Measurements from ENCODE around the gene SCYGR1. TPM values are rescaled to one million over a fixed set of nuclear protein-coding genes. Genes with fewer than 3 reads are reported as not detected.

Gene SCYGR1
- total RNA-seq, 1 experiment from 2014 or later = not detected

GRCh38 chr2:227370791-227371312, 16.9 kb downstream of the SCYGR1 start:
- DNase-seq = no peak
- Histone ChIP-seq H3K27ac (no peak overlapping the region), H3K27me3 (ENCODE audit: insufficient read depth, low read depth) (no peaks in the 10 kb centered on the region), H3K9me3 (ENCODE audit: insufficient read depth, low read depth) (no peaks in the 10 kb centered on the region), H3K79me2 (ENCODE audit: low read depth) (no peaks in the 10 kb centered on the region), H3K9me2 (ENCODE audit: insufficient read depth) (no peaks in the 10 kb centered on the region), H2AFZ (no peak overlapping the region), H3F3A (ENCODE audit: insufficient read depth, low read depth) (peaks cover 12% of the 10 kb centered on the region), H3K4me3 (no peak overlapping the region), H4K20me1 (ENCODE audit: insufficient read depth) (no peaks in the 10 kb centered on the region), H3K36me3 (ENCODE audit: low read depth) (no peaks in the 10 kb centered on the region), H3K4me1 (replicated peaks; ENCODE audit: insufficient read depth) (peaks cover 17% of the 10 kb centered on the region), H3K4me2 (no peak overlapping the region)
- TF ChIP-seq, protein P1, sequence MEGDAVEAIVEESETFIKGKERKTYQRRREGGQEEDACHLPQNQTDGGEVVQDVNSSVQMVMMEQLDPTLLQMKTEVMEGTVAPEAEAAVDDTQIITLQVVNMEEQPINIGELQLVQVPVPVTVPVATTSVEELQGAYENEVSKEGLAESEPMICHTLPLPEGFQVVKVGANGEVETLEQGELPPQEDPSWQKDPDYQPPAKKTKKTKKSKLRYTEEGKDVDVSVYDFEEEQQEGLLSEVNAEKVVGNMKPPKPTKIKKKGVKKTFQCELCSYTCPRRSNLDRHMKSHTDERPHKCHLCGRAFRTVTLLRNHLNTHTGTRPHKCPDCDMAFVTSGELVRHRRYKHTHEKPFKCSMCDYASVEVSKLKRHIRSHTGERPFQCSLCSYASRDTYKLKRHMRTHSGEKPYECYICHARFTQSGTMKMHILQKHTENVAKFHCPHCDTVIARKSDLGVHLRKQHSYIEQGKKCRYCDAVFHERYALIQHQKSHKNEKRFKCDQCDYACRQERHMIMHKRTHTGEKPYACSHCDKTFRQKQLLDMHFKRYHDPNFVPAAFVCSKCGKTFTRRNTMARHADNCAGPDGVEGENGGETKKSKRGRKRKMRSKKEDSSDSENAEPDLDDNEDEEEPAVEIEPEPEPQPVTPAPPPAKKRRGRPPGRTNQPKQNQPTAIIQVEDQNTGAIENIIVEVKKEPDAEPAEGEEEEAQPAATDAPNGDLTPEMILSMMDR (conservative IDR thresholded peaks at IDR 0.05) = no peak
- TF ChIP-seq EZH2 (IDR thresholded peaks at IDR 0.05; ENCODE audit: low read depth) = no peak
- ChIA-PET CTCF (no interaction called here), POLR2A (ENCODE audit: unreplicated experiment) (no interaction called here)
- intact Hi-C loops (cut with micrococcal nuclease; ENCODE audit: unreplicated experiment) = no loop called here
- no TSS peak for BruUV-seq (replicated peaks)

DNA sequence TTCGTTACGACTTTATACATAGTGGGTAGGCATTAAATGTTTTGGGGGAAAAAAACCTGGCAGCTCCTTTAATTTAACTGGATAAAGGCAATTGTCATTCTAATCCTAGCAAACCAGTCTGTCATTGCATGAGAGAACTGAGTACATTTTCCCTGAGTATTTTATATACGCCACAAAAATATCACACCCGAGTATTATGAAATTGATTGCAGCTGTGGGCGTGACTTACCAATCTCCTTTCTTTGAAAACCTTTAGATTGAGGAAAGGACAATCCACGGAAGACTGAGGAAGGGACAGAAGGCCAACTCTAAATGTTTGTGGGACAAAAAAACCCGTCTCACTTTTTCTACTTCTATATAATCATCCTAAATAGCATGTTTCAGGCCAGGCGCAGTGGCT, 17.7 kb downstream of the SCYGR1 start:
- no peak overlapping the region for H3K4me2 ChIP-seq
- no peaks in the 10 kb centered on the region for H3K79me2 ChIP-seq (ENCODE audit: low read depth)
- TF ChIP-seq, protein P1 (conservative IDR thresholded peaks at IDR 0.05) = no peak
- no peak for TF ChIP-seq EZH2 (IDR thresholded peaks at IDR 0.05; ENCODE audit: low read depth)
- H3K9me2 ChIP-seq (ENCODE audit: insufficient read depth) = no peaks in the 10 kb centered on the region
- BruUV-seq (replicated peaks) = no TSS peak
- H3K27ac ChIP-seq = no peak overlapping the region
- H3K4me3 ChIP-seq = no peak overlapping the region
- peaks cover 12% of the 10 kb centered on the region for H3F3A ChIP-seq (ENCODE audit: insufficient read depth, low read depth)
- peaks cover 17% of the 10 kb centered on the region for H3K4me1 ChIP-seq (replicated peaks; ENCODE audit: insufficient read depth)
- no peaks in the 10 kb centered on the region for H4K20me1 ChIP-seq (ENCODE audit: insufficient read depth)
- intact Hi-C loops (cut with micrococcal nuclease; ENCODE audit: unreplicated experiment) = no loop called here
- CTCF ChIA-PET = no interaction called here
- H3K9me3 ChIP-seq (ENCODE audit: insufficient read depth, low read depth) = no peaks in the 10 kb centered on the region
- H3K27me3 ChIP-seq (ENCODE audit: insufficient read depth, low read depth) = no peaks in the 10 kb centered on the region
- POLR2A ChIA-PET (ENCODE audit: unreplicated experiment) = no interaction called here
- no peak for DNase-seq
- no peaks in the 10 kb centered on the region for H3K36me3 ChIP-seq (ENCODE audit: low read depth)
- no peak overlapping the region for H2AFZ ChIP-seq

DNA sequence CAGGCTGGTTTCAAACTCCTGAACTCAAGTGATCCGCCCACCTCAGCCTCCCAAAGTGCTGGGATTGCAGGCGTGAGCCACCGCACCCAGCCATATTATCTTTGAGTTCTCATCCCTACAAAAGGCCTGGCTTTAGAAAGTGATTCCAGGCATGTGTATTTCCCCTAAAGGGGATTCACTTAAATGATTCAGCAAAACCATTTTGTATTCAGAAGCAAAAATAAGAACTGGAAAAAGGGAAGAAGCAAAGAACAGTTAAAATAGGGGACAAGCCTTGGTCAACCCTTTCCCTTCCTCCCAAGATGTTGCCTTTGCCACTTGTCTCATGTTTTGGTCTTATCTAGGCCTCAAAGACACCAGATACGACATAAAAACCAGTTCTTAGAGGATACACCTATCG, 19.2 kb downstream of the SCYGR1 start:
- ChIA-PET CTCF (no interaction called here), POLR2A (ENCODE audit: unreplicated experiment) (no interaction called here)
- no TSS peak for BruUV-seq (replicated peaks)
- no peaks in the 10 kb centered on the region for H3K9me2 ChIP-seq (ENCODE audit: insufficient read depth)
- peaks cover 12% of the 10 kb centered on the region for H3F3A ChIP-seq (ENCODE audit: insufficient read depth, low read depth)
- H4K20me1 ChIP-seq (ENCODE audit: insufficient read depth) = no peaks in the 10 kb centered on the region
- H3K79me2 ChIP-seq (ENCODE audit: low read depth) = no peaks in the 10 kb centered on the region
- DNase-seq = no peak
- H3K27ac ChIP-seq = no peak overlapping the region
- no peaks in the 10 kb centered on the region for H3K9me3 ChIP-seq (ENCODE audit: insufficient read depth, low read depth)
- H3K36me3 ChIP-seq (ENCODE audit: low read depth) = no peaks in the 10 kb centered on the region
- H3K27me3 ChIP-seq (ENCODE audit: insufficient read depth, low read depth) = no peaks in the 10 kb centered on the region
- intact Hi-C loops (cut with micrococcal nuclease; ENCODE audit: unreplicated experiment) = no loop called here
- peaks cover 17% of the 10 kb centered on the region for H3K4me1 ChIP-seq (replicated peaks; ENCODE audit: insufficient read depth)
- H2AFZ ChIP-seq = no peak overlapping the region
- H3K4me2 ChIP-seq = no peak overlapping the region
- H3K4me3 ChIP-seq = no peak overlapping the region
- TF ChIP-seq, protein P1 (conservative IDR thresholded peaks at IDR 0.05) = no peak
- no peak for TF ChIP-seq EZH2 (IDR thresholded peaks at IDR 0.05; ENCODE audit: low read depth)

Measured in PC-9 (cell line).